WTC11 (cell line): ENCODE measurements around the gene DNPH1.

Experiments used
- AFF4 ChIP-seq: sonication (generic); formaldehyde crosslinking; IDR thresholded peaks from 2 replicates; pipeline ENCODE4 v1.8.1; 2023; ENCODE audit warnings: mild to moderate bottlenecking, missing genetic modification reagents, borderline replicate concordance
- CTCF ChIP-seq: fragments of 200-600 bp; IDR thresholded peaks from 2 replicates; pipeline ENCODE4 v1.8.0; 2022; ENCODE audit warnings: antibody characterized with exemption
- ETV6 ChIP-seq: sonication (generic); formaldehyde crosslinking; IDR thresholded peaks from 2 replicates; pipeline ENCODE4 v1.8.1; 2022; ENCODE audit warnings: mild to moderate bottlenecking, missing genetic modification reagents
- JUN ChIP-seq: sonication (generic); formaldehyde crosslinking; IDR thresholded peaks from 2 replicates; pipeline ENCODE4 v1.8.0; 2023; ENCODE audit warnings: mild to moderate bottlenecking, missing genetic modification reagents
- MAX ChIP-seq: sonication (generic); formaldehyde crosslinking; IDR thresholded peaks from 2 replicates; pipeline ENCODE4 v1.8.0; 2022; ENCODE audit warnings: mild to moderate bottlenecking, missing genetic modification reagents
- NR2C2 ChIP-seq: sonication (generic); formaldehyde crosslinking; IDR thresholded peaks from 2 replicates; pipeline ENCODE4 v1.8.0; 2022; ENCODE audit warnings: mild to moderate bottlenecking, missing genetic modification reagents
- SMAD3 ChIP-seq: sonication (generic); formaldehyde crosslinking; IDR thresholded peaks from 2 replicates; pipeline ENCODE4 v1.8.0; 2022; ENCODE audit warnings: missing genetic modification reagents, mild to moderate bottlenecking, borderline replicate concordance
- SP1 ChIP-seq: sonication (generic); formaldehyde crosslinking; conservative IDR thresholded peaks from 2 replicates; pipeline ENCODE4 v1.8.1; 2022; ENCODE audit warnings: missing genetic modification reagents
- TCF7 ChIP-seq: sonication (generic); formaldehyde crosslinking; IDR thresholded peaks from 2 replicates; pipeline ENCODE4 v1.8.0; 2022; ENCODE audit warnings: mild to moderate bottlenecking, low read depth, missing genetic modification reagents, moderate library complexity
- ZNF121 ChIP-seq: sonication (generic); formaldehyde crosslinking; IDR thresholded peaks from 2 replicates; pipeline ENCODE4 v1.8.0; 2023; ENCODE audit warnings: missing genetic modification reagents
- ZSCAN18 ChIP-seq: fragments of 250-450 bp; sonication (Bioruptor Pico); IDR thresholded peaks from 2 replicates; pipeline ENCODE4 v2.1.2; 2022; ENCODE audit warnings: mild to moderate bottlenecking, moderate library complexity

- TF ChIP-seq JUN (CRISPR knock-in tag) (no peak), ZSCAN18 (CRISPR knock-in tag) (no peak), CTCF (no peak), SMAD3 (CRISPR knock-in tag) (no peak), AFF4 (no peak), NR2C2 (0 out of 2 replicates have a peak, but pooled peaks have one; percentile 12), TCF7 (CRISPR knock-in tag) (no peak), ZNF121 (CRISPR knock-in tag) (no peak), MAX (CRISPR knock-in tag) (peak; percentile 77), ETV6 (CRISPR knock-in tag) (no peak; the same call in 1 of the 2 replicates), SP1 (CRISPR knock-in tag) (peak; percentile 52)
Measured at GRCh38 chr6:43246301-43247113, 17.2 kb upstream of the DNPH1 start.
